Measurements from ENCODE around the gene SEZ6L. TPM values are rescaled to one million over a fixed set of nuclear protein-coding genes. Genes with fewer than 3 reads are reported as not detected.
A peak's percentile ranks its signal among the peaks of the same experiment; 100 is the strongest.
"Not testable (repeated sequence)": the region's sequence is repeated elsewhere in the genome, so short reads cannot be mapped to it uniquely, and the experiment has no call there.

SEZ6L gene
- total RNA-seq, 1 experiment from 2014 or later, result not detected

DNA sequence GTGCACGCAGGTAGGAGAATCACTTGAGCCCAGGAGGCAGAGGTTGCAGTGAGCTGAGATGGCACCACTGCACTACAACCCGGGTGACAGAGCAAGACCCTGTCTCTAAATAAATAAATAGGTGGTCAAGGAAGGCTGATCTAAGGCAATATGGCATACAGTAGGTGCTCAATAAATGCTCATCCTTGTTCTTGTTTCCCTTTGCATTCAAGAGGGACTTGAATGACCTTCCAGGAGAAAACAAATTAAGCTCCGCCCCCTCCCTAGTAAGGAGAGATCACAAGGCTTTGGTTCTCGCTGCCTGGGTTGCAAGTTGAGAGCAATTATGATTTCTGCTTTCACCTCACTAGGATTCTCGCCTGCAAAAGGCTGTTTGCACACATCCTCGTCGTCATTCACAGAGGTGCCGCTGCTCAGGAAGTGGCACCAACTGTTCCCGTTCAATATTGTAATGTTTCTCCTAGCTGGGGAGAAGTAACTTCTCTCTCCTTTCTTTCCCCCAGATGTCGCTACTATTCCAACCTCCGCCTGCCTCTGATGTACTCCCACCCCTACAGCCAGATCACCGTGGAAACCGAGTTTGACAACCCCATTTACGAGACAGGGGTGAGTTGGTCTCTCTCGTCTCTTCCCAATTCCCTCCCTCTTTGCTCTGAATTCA, 208.0 kb downstream of the SEZ6L start:
- peak; percentile 15 for DNase-seq (ENCODE audit: low read depth)

DNA sequence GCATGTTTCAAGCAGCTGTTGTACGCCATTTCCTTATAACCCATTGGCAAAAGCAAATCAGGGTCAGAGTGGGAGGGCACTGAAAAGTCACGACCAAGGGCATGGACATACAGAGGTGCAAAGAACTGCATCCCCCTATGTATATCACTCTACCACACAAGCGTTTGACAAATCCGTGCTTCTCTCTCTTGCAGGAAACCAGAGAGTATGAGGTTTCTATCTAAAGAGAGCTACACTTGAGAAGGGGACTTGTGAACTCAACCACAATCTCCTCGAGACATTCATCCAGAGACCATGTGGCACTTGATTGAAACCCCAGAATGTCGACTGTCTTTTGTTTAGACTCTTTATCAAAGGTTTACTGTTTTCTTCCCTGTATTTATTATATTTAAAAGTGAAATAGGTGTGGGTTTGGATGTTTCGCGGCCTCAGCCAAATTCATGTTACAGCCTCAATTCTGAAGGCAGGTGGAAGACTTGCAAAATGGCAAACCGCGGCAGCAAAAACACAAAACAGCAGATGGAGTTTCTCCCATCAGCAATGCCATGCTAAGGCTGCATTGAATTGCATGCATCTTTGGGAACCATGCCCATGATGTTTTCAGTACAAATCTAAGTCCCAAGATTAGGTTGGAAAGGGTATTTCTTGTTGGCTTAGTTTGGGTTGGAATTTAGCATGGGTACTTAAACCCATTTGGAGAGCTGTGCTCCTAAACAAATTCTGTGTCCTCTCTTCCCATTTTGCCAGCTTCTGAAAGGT, 211.0 kb downstream of the SEZ6L start:
- no peak for DNase-seq (ENCODE audit: low read depth)

- DNase-seq (ENCODE audit: low read depth), result no peak
These were observed 213.5 kb downstream of the SEZ6L start for GRCh38 chr22:26382782-26383181.

DNA sequence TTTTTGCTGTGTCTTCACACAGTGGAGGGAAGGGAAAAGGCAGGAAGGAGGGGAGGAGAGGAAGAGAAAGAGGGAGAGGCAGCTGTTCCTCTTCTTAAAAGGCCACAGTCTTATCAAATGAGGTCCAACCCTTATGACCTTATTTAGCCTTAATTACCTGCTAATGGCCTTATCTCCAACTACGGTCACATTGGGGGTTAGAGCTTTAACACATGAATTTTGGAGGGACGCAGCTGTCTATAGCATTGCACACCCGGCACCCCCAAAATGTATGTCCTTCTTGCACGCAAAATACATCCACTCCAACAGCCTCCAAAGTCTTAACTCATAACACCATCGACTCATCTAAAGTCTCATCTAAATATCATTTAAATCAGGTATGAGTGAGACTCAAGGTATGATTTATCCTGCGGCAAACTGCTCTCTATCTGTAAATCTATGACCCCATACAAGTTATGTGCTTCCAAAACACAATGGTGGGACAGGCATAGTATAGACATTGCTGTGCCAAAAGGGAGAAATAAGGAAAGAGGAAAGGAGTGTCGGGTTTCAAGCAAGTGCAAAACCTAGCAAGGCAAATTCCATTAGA, 214.8 kb downstream of the SEZ6L start:
- no peak for DNase-seq (ENCODE audit: low read depth)

DNA sequence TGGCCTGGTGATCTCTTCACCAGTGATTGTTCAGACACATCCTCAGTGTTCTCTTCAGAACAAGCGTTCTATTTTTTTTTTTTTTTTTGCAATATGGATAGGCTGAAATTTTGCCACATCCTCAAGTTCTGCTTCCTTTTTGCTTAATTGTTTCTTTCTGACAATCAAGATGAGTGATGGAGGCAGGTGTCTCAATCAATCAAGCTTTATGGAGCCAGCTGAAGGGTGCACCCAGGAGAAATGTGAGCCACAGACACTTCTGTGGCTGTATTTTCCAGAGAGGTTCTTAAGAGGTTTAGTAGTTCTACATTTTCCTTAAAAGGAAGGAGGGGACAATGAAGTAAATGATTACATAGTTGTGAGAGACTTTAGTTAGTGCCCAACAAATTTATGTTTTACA, 215.9 kb downstream of the SEZ6L start:
- no peak for DNase-seq (ENCODE audit: low read depth)

GRCh38 chr22:26389125-26389524, 219.9 kb downstream of the SEZ6L start:
- DNase-seq (ENCODE audit: low read depth), result no peak

DNA sequence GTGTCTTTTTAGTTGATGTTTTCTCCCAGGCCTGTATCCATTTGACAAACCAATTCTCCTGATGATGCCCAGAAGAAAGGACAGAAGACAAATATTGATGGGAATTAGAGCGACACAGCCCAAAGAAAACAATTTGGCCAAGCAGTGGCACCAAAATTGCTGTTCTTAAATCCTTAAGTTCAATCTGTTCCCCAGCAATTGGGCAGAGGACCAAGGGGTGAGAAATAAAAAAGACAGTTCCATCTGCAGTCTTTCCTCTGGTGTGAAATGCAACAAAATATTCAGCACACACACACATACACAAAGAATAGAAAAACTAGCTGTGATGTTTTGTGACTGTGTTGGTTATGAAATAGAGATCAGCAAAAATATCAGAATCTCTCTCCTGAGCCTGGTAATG, 221.8 kb downstream of the SEZ6L start:
- DNase-seq (ENCODE audit: low read depth), result no peak

GRCh38 chr22:26391623-26392022, 222.4 kb downstream of the SEZ6L start:
- DNase-seq (ENCODE audit: low read depth), result no peak

DNA sequence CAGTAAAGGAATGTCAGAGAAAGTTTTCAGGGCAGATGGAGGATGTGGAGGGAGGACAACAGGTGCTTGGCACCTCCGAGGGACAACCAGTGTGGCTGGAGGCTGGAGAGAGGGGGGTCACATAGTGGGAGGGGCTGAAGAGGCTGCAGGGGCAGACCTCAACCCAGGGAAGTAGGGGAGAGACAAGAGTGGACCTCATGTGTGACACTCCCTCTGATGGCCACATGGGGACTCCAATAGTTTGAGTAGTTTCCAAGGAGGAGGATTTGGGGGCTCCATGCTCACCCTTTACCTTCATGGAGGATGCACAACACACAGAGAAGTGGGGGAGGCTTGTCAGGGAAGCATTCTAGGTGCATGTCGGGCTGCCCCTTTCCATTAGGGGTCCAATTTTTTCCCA, 224.7 kb downstream of the SEZ6L start:
- no peak for DNase-seq (ENCODE audit: low read depth)

GRCh38 chr22:26394777-26395176, 225.5 kb downstream of the SEZ6L start:
- DNase-seq (ENCODE audit: low read depth), result peak; percentile 53

GRCh38 chr22:26395926-26396325, 226.7 kb downstream of the SEZ6L start:
- DNase-seq (ENCODE audit: low read depth), result no peak

- DNase-seq (ENCODE audit: low read depth), result peak; percentile 65
These were observed 229.5 kb downstream of the SEZ6L start for GRCh38 chr22:26398741-26399153.

DNA sequence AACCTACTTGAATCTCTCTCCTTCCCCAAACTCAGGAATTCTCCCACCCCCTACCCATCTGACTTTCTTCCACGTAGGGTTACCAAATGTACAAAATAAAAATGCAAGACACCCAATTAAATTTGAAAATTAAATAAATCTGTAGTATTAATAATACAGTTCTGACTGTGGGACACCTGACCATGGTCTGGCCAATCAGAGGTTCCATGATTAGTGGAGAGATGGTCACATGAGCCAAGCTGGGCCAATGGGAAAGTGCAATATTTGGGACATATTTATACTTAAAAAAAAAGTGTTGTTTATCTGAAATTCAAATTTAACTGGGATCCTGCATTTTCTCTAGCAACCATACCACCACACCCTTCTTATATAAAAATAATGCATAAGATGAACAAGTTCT, 230.0 kb downstream of the SEZ6L start:
- no peak for DNase-seq (ENCODE audit: low read depth)

DNA sequence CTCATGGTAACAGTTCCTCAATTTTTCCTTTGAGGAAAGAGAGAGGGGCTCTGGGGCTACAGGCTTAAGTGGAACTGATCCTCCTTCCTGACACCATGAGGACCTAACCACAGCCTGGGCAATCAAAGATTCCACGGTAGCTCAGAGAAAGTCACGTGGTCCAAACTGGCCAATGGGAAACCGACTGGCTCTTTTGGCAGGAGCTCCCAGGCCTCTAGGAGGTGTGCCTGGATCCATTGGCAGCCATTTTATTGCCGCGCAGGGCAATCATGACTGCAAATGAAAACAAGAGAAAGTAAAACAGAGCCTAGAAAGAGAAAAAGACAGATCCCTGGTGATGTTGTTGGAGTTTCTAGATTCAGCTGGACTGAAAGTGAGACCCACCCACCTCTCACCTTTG, 232.5 kb downstream of the SEZ6L start:
- peak; percentile 11 for DNase-seq (ENCODE audit: low read depth)

GRCh38 chr22:26404851-26405421, 235.7 kb downstream of the SEZ6L start:
- no peak for DNase-seq (ENCODE audit: low read depth)

GRCh38 chr22:26406118-26406517, 236.9 kb downstream of the SEZ6L start:
- DNase-seq (ENCODE audit: low read depth), result peak; percentile 68

DNA sequence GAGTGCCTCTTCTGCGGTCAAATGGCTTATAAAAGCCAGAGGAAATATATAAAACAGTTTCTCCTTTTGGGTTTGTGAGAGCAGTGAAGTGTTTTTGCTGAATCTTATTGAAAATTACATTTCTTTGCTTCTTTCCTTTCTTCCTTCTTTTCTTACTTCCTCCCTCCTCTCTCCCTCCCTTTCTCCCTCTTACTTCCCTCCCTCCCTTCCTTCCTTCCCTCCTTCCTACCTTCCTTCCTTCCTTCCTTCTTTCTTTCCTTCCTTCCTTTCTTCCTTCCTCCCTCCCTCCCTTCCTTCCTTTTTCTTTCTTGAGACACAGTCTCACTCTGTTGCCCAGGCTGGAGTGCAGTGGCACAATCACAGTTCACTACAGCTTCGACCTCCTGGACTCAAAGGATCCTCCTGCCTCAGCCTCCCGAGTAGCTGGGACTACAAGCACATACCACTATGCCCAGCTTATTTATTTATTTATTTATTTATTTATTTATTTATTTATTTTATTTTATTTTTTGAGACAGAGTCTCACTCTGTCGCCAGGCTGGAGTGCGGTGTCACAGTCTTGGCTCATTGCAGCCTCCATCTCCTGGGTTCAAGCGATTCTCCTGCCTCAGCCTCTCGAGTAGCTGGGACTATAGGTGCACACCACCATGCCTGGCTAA, 239.4 kb downstream of the SEZ6L start:
- not testable (repeated sequence) for DNase-seq (ENCODE audit: low read depth)

- no peak for DNase-seq (ENCODE audit: low read depth)
These were observed 240.6 kb downstream of the SEZ6L start for GRCh38 chr22:26409719-26410335.

DNA sequence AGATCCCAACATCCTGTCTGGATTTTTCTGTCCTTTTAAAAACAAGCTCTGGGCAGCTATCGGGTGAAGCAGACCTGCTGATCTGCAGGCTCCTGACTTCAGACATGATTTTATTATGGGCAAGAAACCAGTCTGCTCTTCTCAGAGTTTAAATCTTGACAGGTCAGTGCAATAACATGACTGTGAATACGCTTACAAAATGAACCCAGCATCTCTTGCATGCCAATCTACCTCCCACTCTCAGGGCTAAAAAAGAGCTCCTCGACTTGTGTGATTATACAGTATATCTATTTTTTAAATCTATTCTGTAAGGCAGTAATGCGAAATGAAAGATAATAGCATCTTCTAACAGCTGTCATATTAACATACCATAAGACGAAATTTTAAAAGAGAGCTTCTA, 241.1 kb downstream of the SEZ6L start:
- no peak for DNase-seq (ENCODE audit: low read depth)

GRCh38 chr22:26414347-26414746, 245.1 kb downstream of the SEZ6L start:
- no peak for DNase-seq (ENCODE audit: low read depth)

GRCh38 chr22:26416256-26416655, 247.0 kb downstream of the SEZ6L start:
- no peak for DNase-seq (ENCODE audit: low read depth)
